Mesenchymal stem cell (in vitro differentiated cells and primary cell): ENCODE measurements around the gene KLK1.

Experiments used
- DNase-seq: peaks from one replicate; pipeline ENCODE4 v3.0.0-alpha.2; 2013
- H2AFZ ChIP-seq: one replicate; pipeline ENCODE4 v1.6.1; 2013; ENCODE audit warnings: low read depth, mild to moderate bottlenecking, control low read depth, inconsistent platforms, low read length, moderate library complexity
- H2AK5ac ChIP-seq: 2 replicates; pipeline ENCODE4 v1.6.1; 2013; ENCODE audit warnings: low read length, moderate library complexity, mild to moderate bottlenecking, inconsistent platforms; ENCODE audit not compliant: severe bottlenecking
- H2BK120ac ChIP-seq: one replicate; pipeline ENCODE4 v1.6.1; 2013; ENCODE audit warnings: low read depth, mild to moderate bottlenecking, inconsistent platforms, low read length, moderate library complexity
- H2BK12ac ChIP-seq, 2 experiments: one replicate each; pipeline ENCODE4 v1.6.1; 2013; ENCODE audit warnings: inconsistent platforms in 2 of 2, low read length in 2 of 2, mild to moderate bottlenecking in 2 of 2, moderate library complexity in 2 of 2, control low read depth in 1 of 2
- H2BK15ac ChIP-seq: one replicate; pipeline ENCODE4 v1.6.1; 2013; ENCODE audit warnings: mild to moderate bottlenecking, low read depth, inconsistent platforms; ENCODE audit not compliant: poor library complexity, severe bottlenecking
- H2BK5ac ChIP-seq: 2 replicates; pipeline ENCODE4 v1.6.1; 2013; ENCODE audit warnings: low read depth, mild to moderate bottlenecking, low read length, control low read depth, inconsistent platforms; ENCODE audit not compliant: poor library complexity, severe bottlenecking
- H3K14ac ChIP-seq, 2 experiments: one replicate each; pipeline ENCODE4 v1.6.1; 2013; ENCODE audit warnings: inconsistent platforms in 2 of 2, low read length in 2 of 2, control low read depth in 1 of 2, mild to moderate bottlenecking in 1 of 2, moderate library complexity in 1 of 2
- H3K18ac ChIP-seq, 2 experiments: one replicate each; pipeline ENCODE4 v1.6.1; 2013; ENCODE audit warnings: inconsistent platforms in 2 of 2, low read length in 2 of 2, control low read depth in 1 of 2, low read depth in 1 of 2, mild to moderate bottlenecking in 1 of 2
- H3K23ac ChIP-seq, 2 experiments: one replicate each; pipeline ENCODE4 v1.6.1; 2013; ENCODE audit warnings: inconsistent platforms in 2 of 2, low read length in 2 of 2, mild to moderate bottlenecking in 2 of 2, moderate library complexity in 2 of 2, control low read depth in 1 of 2
- H3K27ac ChIP-seq: 2 replicates; pipeline ENCODE4 v1.5.1; 2013; ENCODE audit warnings: mild to moderate bottlenecking, moderate library complexity, low read length, control low read depth, inconsistent platforms; ENCODE audit not compliant: poor library complexity, severe bottlenecking
- H3K27me3 ChIP-seq, 2 experiments: 2 replicates each; pipeline versions ENCODE4 v1.6.1 to v1.7.0; 2013; ENCODE audit warnings: low read length in 2 of 2, mild to moderate bottlenecking in 2 of 2, moderate library complexity in 2 of 2, control low read depth in 1 of 2, inconsistent platforms in 1 of 2; ENCODE audit not compliant: control insufficient read depth in 1 of 2, insufficient read depth in 1 of 2
- H3K36me3 ChIP-seq, 2 experiments: 2 replicates each; pipeline versions ENCODE4 v1.6.1 to v1.7.0; 2013; ENCODE audit warnings: low read length in 2 of 2, control low read depth in 1 of 2, inconsistent platforms in 1 of 2, low read depth in 1 of 2, mild to moderate bottlenecking in 1 of 2; ENCODE audit not compliant: insufficient read depth in 2 of 2, control insufficient read depth in 1 of 2
- H3K4ac ChIP-seq, 2 experiments: one replicate each; pipeline ENCODE4 v1.6.1; 2013; ENCODE audit warnings: inconsistent platforms in 2 of 2, low read length in 2 of 2, mild to moderate bottlenecking in 2 of 2, moderate library complexity in 2 of 2, control low read depth in 1 of 2, low read depth in 1 of 2
- H3K4me1 ChIP-seq: 2 replicates; pipeline ENCODE4 v1.6.1; 2013; ENCODE audit warnings: low read depth, low read length, control low read depth; ENCODE audit not compliant: control insufficient read depth, insufficient read depth
- H3K4me2 ChIP-seq: 2 replicates; pipeline ENCODE4 v1.6.1; 2013; ENCODE audit warnings: low read length, mild to moderate bottlenecking, inconsistent platforms; ENCODE audit not compliant: poor library complexity, severe bottlenecking
- H3K4me3 ChIP-seq, 2 experiments: 2 replicates each; pipeline versions ENCODE4 v1.5.1 to v1.7.0; 2013; ENCODE audit warnings: low read length in 2 of 2, mild to moderate bottlenecking in 2 of 2, control low read depth in 1 of 2, low read depth in 1 of 2; ENCODE audit not compliant: insufficient read depth in 1 of 2
- H3K79me1 ChIP-seq: replicated peaks from 2 replicates; pipeline ENCODE4 v1.6.1; 2013; ENCODE audit warnings: mild to moderate bottlenecking, control low read depth, low read length, inconsistent platforms; ENCODE audit not compliant: poor library complexity, severe bottlenecking
- H3K9ac ChIP-seq: 2 replicates; pipeline ENCODE4 v1.7.0; 2013; ENCODE audit warnings: mild to moderate bottlenecking, low read length, moderate library complexity
- H3K9me3 ChIP-seq: 2 replicates; pipeline ENCODE4 v1.7.0; 2013; ENCODE audit warnings: mild to moderate bottlenecking, low read length; ENCODE audit not compliant: control insufficient read depth
- H4K8ac ChIP-seq: one replicate; pipeline ENCODE4 v1.6.1; 2013; ENCODE audit warnings: inconsistent platforms, mild to moderate bottlenecking, low read length, moderate library complexity
- H4K91ac ChIP-seq: one replicate; pipeline ENCODE4 v1.6.1; 2013; ENCODE audit warnings: mild to moderate bottlenecking, low read length, inconsistent platforms
- WGBS: methylation state at CpG from one replicate; pipeline ENCODE4 v1.1.7; 2013; ENCODE audit warnings: mixed read lengths; 5-methylcytosine and 5-hydroxymethylcytosine counted together

The KLK1 gene

DNA sequence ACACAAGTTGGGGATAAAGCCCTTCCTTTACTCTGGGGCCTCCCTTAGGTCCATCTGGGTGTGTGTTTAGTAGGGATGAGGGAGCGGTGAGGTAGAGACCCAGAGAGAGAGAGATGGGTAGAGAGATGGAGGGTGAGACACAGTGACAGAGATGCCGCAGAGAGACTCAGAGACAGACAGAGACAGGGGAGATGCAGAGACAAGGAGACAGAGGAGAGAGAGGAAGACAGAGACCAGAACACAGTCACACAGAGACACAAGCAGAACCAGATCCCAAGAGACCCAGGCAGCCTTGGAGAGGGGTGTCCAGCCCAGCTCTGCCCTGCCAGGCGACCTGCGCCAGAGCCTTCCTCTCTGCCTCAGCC is 2.4 kb downstream of the KLK1 start:
- no peak for DNase-seq
- H2BK5ac ChIP-seq: no peak overlapping the region
- H3K4me3 ChIP-seq: no peak overlapping the region
- H2BK15ac ChIP-seq: no peak overlapping the region
- H4K8ac ChIP-seq: no peak overlapping the region
- H2AK5ac ChIP-seq: no peak overlapping the region
- no peak overlapping the region for H3K14ac ChIP-seq
- H4K91ac ChIP-seq: no peak overlapping the region
- H3K36me3 ChIP-seq: no peaks in the 10 kb centered on the region
- H3K4me2 ChIP-seq: no peak overlapping the region
- H3K27ac ChIP-seq: no peak overlapping the region
- H3K18ac ChIP-seq: no peak overlapping the region
- H3K23ac ChIP-seq: no peak overlapping the region
- H2BK120ac ChIP-seq: no peak overlapping the region
- H3K9ac ChIP-seq: no peak overlapping the region
- H3K9me3 ChIP-seq: no peaks in the 10 kb centered on the region
- H3K4ac ChIP-seq: no peak overlapping the region
- H2AFZ ChIP-seq: no peak overlapping the region
- H3K4me1 ChIP-seq: peaks cover 2% of the 10 kb centered on the region
- H3K27me3 ChIP-seq: peaks cover 44 to 70% of the 10 kb centered on the region in 2 experiments
- no peak overlapping the region for H2BK12ac ChIP-seq
- no peaks in the 10 kb centered on the region for H3K79me1 ChIP-seq
- WGBS: 78% methylated on average over 3 of the region's 4 CpGs

DNA sequence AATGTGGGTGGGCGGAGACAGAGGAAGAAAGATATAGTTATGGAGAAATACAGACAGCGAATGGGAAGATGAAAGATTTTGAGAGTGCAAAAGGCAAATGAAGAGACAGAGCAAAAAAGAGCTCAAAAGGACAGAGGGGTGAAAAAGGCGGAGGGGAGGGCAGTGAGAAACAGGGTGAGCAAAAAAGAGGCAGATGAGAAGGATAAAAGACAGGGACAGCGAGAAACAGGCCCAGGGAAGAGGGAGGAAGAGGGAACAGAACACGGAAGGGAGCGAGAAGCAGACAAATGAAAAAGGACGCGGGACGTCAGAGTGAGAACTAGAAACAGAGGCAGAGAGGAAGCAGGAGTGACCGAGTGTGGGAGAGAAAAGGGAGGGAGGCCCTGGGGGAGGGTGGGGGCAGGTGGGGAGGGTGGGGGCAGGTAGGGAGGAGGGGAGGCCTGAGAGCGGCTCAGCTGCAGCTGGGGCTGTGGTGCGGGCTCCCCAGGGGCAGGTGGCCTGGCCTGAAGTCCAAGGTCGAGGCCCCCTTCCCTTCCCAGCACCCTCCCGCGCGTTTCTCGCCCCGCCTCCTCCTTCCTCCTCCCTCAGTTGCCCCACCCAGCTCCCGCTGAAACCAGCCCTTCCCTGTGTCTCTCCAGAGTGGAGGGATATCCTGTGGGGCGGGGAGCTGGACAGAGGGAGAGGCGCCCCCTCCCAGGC is 2.9 kb downstream of the KLK1 start:
- Histone ChIP-seq H4K8ac (no peak overlapping the region), H3K36me3 (no peaks in the 10 kb centered on the region), H3K79me1 (no peaks in the 10 kb centered on the region), H3K23ac (no peak overlapping the region), H4K91ac (no peak overlapping the region), H3K14ac (no peak overlapping the region), H3K9ac (no peak overlapping the region), H3K4ac (no peak overlapping the region), H2BK15ac (no peak overlapping the region), H3K27me3 (peaks cover 44 to 71% of the 10 kb centered on the region in 2 experiments), H2AFZ (no peak overlapping the region), H3K9me3 (no peaks in the 10 kb centered on the region), H2BK5ac (no peak overlapping the region), H2BK120ac (no peak overlapping the region), H3K4me3 (no peak overlapping the region), H2AK5ac (no peak overlapping the region), H3K4me2 (no peak overlapping the region), H2BK12ac (no peak overlapping the region), H3K27ac (no peak overlapping the region), H3K18ac (no peak overlapping the region), H3K4me1 (peaks cover 2% of the 10 kb centered on the region)
- DNase-seq: no peak
- 12% methylated on average over 11 of the region's 21 CpGs for WGBS

- H2BK5ac ChIP-seq: no peak overlapping the region
- H2AK5ac ChIP-seq: no peak overlapping the region
- no peak overlapping the region for H4K8ac ChIP-seq
- H3K4me3 ChIP-seq: no peak overlapping the region
- H3K4me1 ChIP-seq: peaks cover 2% of the 10 kb centered on the region
- no peak overlapping the region for H3K23ac ChIP-seq
- no peak overlapping the region for H2BK120ac ChIP-seq
- peak overlapping the region; percentile 47 for H2AFZ ChIP-seq
- DNase-seq: no peak
- no peak overlapping the region for H3K14ac ChIP-seq
- 28% methylated on average over 15 of the region's 15 CpGs for WGBS
- no peak overlapping the region for H3K4me2 ChIP-seq
- no peak overlapping the region for H3K27ac ChIP-seq
- no peak overlapping the region for H3K4ac ChIP-seq
- H4K91ac ChIP-seq: no peak overlapping the region
- no peaks in the 10 kb centered on the region for H3K36me3 ChIP-seq
- H3K79me1 ChIP-seq: no peaks in the 10 kb centered on the region
- H3K18ac ChIP-seq: no peak overlapping the region
- no peak overlapping the region for H2BK15ac ChIP-seq
- H3K9ac ChIP-seq: no peak overlapping the region
- no peak overlapping the region for H2BK12ac ChIP-seq
- H3K27me3 ChIP-seq: peaks cover 44 to 77% of the 10 kb centered on the region in 2 experiments
- H3K9me3 ChIP-seq: no peaks in the 10 kb centered on the region
Measured at GRCh38 chr19:50820086-50820485, 3.5 kb downstream of the KLK1 start.

- Histone ChIP-seq H3K9me3 (no peaks in the 10 kb centered on the region), H2BK15ac (no peak overlapping the region), H3K4ac (no peak overlapping the region), H2BK5ac (no peak overlapping the region), H2AFZ (no peak overlapping the region), H3K36me3 (no peaks in the 10 kb centered on the region), H2BK120ac (no peak overlapping the region), H3K27ac (no peak overlapping the region), H4K91ac (no peak overlapping the region), H3K27me3 (peaks cover 44 to 81% of the 10 kb centered on the region in 2 experiments), H3K18ac (no peak overlapping the region), H3K79me1 (no peaks in the 10 kb centered on the region), H3K14ac (no peak overlapping the region), H2BK12ac (no peak overlapping the region), H3K4me3 (no peak overlapping the region), H3K4me2 (no peak overlapping the region), H2AK5ac (no peak overlapping the region), H3K4me1 (peaks cover 2% of the 10 kb centered on the region), H4K8ac (no peak overlapping the region), H3K23ac (no peak overlapping the region), H3K9ac (no peak overlapping the region)
- 69% methylated on average over 7 of the region's 8 CpGs for WGBS
- DNase-seq: no peak
Measured at GRCh38 chr19:50819636-50820035, 4.0 kb downstream of the KLK1 start.
